GM12878 (cell line): Measurements from ENCODE around the gene CACNB3. TPM values are rescaled to one million over a fixed set of nuclear protein-coding genes. Genes with fewer than 3 reads are reported as not detected.

Experiments used
- ATAC-seq: fragments of 200-7000 bp; cut with Tn5 transposase; 3 replicates; pipeline ENCODE4 v1.9.1; 2020; ENCODE audit warnings: mild to moderate bottlenecking, moderate library complexity
- BruUV-seq: library from RNA; stranded (reverse); fragments of 400-500 nt; replicated peaks from 2 replicates; lab custom pipeline; 2021; lab: Mats Ljungman, UMichigan
- CTCF ChIA-PET: fragments of 300-600 bp; sonication (Branson Sonifier 250); formaldehyde crosslinking; extraction: SDS; loops from one replicate; lab custom pipeline; 2021; ENCODE audit warnings: inconsistent platforms; lab: Yijun Ruan, JAX
- POLR2A ChIA-PET: fragments of 350-600 bp; formaldehyde crosslinking; extraction: SDS; loops from one replicate; lab custom pipeline; 2021; ENCODE audit warnings: inconsistent platforms; lab: Charles Lee
- RAD21 ChIA-PET: fragments of 300-600 bp; sonication (Branson Sonifier 250); formaldehyde crosslinking; loops from one replicate; lab custom pipeline; 2023; ENCODE audit warnings: antibody characterized with exemption; ENCODE audit not compliant: unreplicated experiment; lab: Charles Lee
- SMC1A ChIA-PET: fragments of 300-600 bp; sonication (Branson Sonifier 250); formaldehyde crosslinking; loops from one replicate; lab custom pipeline; 2023; ENCODE audit not compliant: unreplicated experiment, uncharacterized antibody; lab: Charles Lee
- DNase-seq: peaks from one replicate; pipeline ENCODE4 v3.0.0-alpha.2; 2011; ENCODE audit warnings: low read depth, low spot score
- FAIRE-seq: peaks from 3 replicates; lab custom pipeline; 2011; peaks lifted over from hg19 to GRCh38; lab: Jason Lieb, UNC
- H2AFZ ChIP-seq: 2 replicates; pipeline ENCODE4 v1.6.0; 2011; ENCODE audit warnings: low read depth, low read length, control low read depth; ENCODE audit not compliant: control insufficient read depth
- H3K27ac ChIP-seq: 2 replicates; pipeline ENCODE4 v1.5.1; 2011; ENCODE audit warnings: control low read depth; ENCODE audit not compliant: control insufficient read depth, insufficient read depth
- H3K27me3 ChIP-seq, 2 experiments: replicated peaks in 1 of 2; 2 replicates each; pipeline versions ENCODE4 v1.6.0 to v1.6.1; 2011; ENCODE audit warnings: low read length in 1 of 2; ENCODE audit not compliant: control insufficient read depth in 2 of 2, insufficient read depth in 2 of 2
- H3K36me3 ChIP-seq, 2 experiments: 2 replicates each; pipeline ENCODE4 v1.5.1; 2011; ENCODE audit warnings: low read length in 1 of 2; ENCODE audit not compliant: control insufficient read depth in 2 of 2, insufficient read depth in 2 of 2
- H3K4me1 ChIP-seq: 2 replicates; pipeline ENCODE4 v1.6.1; 2011; ENCODE audit warnings: mild to moderate bottlenecking, low read length, moderate library complexity, mixed read lengths; ENCODE audit not compliant: control insufficient read depth, insufficient read depth
- H3K4me2 ChIP-seq: 2 replicates; pipeline ENCODE4 v1.6.0; 2011; ENCODE audit warnings: control low read depth; ENCODE audit not compliant: control insufficient read depth, insufficient read depth
- H3K4me3 ChIP-seq: fragments of 200-600 bp; sonication (generic); 2 replicates; pipeline ENCODE4 v1.5.1; 2016
- H3K79me2 ChIP-seq: 2 replicates; pipeline ENCODE4 v1.6.0; 2011; ENCODE audit warnings: low read length; ENCODE audit not compliant: control insufficient read depth, insufficient read depth
- H3K9ac ChIP-seq: 2 replicates; pipeline ENCODE4 v1.8.0; 2011; ENCODE audit warnings: low read length, control low read depth, mixed read lengths; ENCODE audit not compliant: control insufficient read depth, insufficient read depth
- H3K9me3 ChIP-seq: replicated peaks from 3 replicates; pipeline ENCODE4 v1.5.1; 2011; ENCODE audit warnings: mild to moderate bottlenecking, low read length; ENCODE audit not compliant: control insufficient read depth, insufficient read depth
- H4K20me1 ChIP-seq: 2 replicates; pipeline ENCODE4 v1.6.0; 2011; ENCODE audit not compliant: control insufficient read depth, insufficient read depth
- ATF7 ChIP-seq: fragments of 450-650 bp; IDR thresholded peaks from 2 replicates; pipeline ENCODE4 v1.6.1; 2016; ENCODE audit warnings: low read depth, mild to moderate bottlenecking
- CREB1 ChIP-seq: IDR thresholded peaks from 2 replicates; pipeline ENCODE4 v1.6.1; 2012; ENCODE audit warnings: low read depth, mild to moderate bottlenecking, inconsistent platforms
- EED ChIP-seq: sonication (generic); IDR thresholded peaks from 2 replicates; pipeline ENCODE4 v1.6.1; 2016; ENCODE audit warnings: antibody characterized with exemption, low read depth
- FOS ChIP-seq: IDR thresholded peaks from 3 replicates; pipeline ENCODE4 v1.6.1; 2011; ENCODE audit warnings: borderline replicate concordance; ENCODE audit not compliant: insufficient read length; ENCODE audit errors: extremely low read depth
- LARP7 ChIP-seq: fragments of 450-650 bp; IDR thresholded peaks from 2 replicates; pipeline ENCODE4 v1.6.1; 2017; ENCODE audit warnings: mild to moderate bottlenecking
- MEF2B ChIP-seq: fragments of 450-650 bp; IDR thresholded peaks from 2 replicates; pipeline ENCODE4 v1.6.1; 2018; ENCODE audit warnings: mild to moderate bottlenecking, moderate library complexity; ENCODE audit not compliant: partially characterized antibody, poor library complexity, severe bottlenecking
- PAX5 ChIP-seq: IDR thresholded peaks from 2 replicates; pipeline ENCODE4 v1.6.1; 2011; ENCODE audit warnings: low read depth, low read length, borderline replicate concordance
- RELA ChIP-seq: fragments of 450-650 bp; IDR thresholded peaks from 2 replicates; pipeline ENCODE4 v1.8.0; 2014; ENCODE audit warnings: borderline replicate concordance; ENCODE audit not compliant: partially characterized antibody
- SUPT20H ChIP-seq: IDR thresholded peaks from 2 replicates; pipeline ENCODE4 v1.6.1; 2011; ENCODE audit warnings: low read depth, mild to moderate bottlenecking, low read length, moderate library complexity, borderline replicate concordance; ENCODE audit not compliant: control insufficient read depth
- WGBS: methylation state at CpG from one replicate; pipeline ENCODE4 v1.1.6; 2016; ENCODE audit warnings: low lambda C conversion rate; ENCODE audit not compliant: insufficient replicate concordance, insufficient coverage; ENCODE audit errors: missing lambda C conversion rate; 5-methylcytosine and 5-hydroxymethylcytosine counted together
- in situ Hi-C: fragments of 300-500 bp; cut with MboI; formaldehyde crosslinking; loops from 9 replicates; pipeline ENCODE4 v1.14.3; 2018; ENCODE audit warnings: mixed read lengths
- intact Hi-C: fragments of 100-400 bp; cut with micrococcal nuclease; formaldehyde crosslinking; loops from one replicate; pipeline ENCODE4 v1.14.2; 2022; ENCODE audit not compliant: unreplicated experiment
- polyA plus RNA-seq, 11 experiments: library from polyadenylated mRNA; depleted of rRNA in 4 of 11; unstranded in 6 of 11; stranded (reverse) in 5 of 11; fragments of >200 nt; fragmentation: Nextera tagmentation in 4 of 11; fragmentation: Illumina TruSeq in 1 of 11; extraction: Ambion mirVana in 4 of 11; extraction: Trizol in 1 of 11; gene quantifications; 1 replicate in 1 of 11; 2 replicates in 10 of 11; pipeline versions ENCODE4 v1.2.1 to v1.2.3, GENCODE V29; 2011 to 2016; ENCODE audit warnings: inconsistent platforms in 2 of 11, missing spikeins in 2 of 11, low read depth in 1 of 11
- total RNA-seq, 4 experiments: library from RNA; depleted of rRNA in 3 of 4; stranded (reverse); fragments of >200 nt in 3 of 4; fragmentation: Illumina TruSeq in 1 of 4; extraction: Trizol in 1 of 4; gene quantifications; 2 replicates each; pipeline versions ENCODE4 v1.2.1 to v1.2.3, GENCODE V29; 2013 to 2021

The CACNB3 gene
- total and polyA plus RNA-seq, 10 of the 15 experiments (the other 5 are each of a cell fraction or from before 2014, with no cell fraction given): 0.78 to 5.0 (median 1.7) TPM

DNA sequence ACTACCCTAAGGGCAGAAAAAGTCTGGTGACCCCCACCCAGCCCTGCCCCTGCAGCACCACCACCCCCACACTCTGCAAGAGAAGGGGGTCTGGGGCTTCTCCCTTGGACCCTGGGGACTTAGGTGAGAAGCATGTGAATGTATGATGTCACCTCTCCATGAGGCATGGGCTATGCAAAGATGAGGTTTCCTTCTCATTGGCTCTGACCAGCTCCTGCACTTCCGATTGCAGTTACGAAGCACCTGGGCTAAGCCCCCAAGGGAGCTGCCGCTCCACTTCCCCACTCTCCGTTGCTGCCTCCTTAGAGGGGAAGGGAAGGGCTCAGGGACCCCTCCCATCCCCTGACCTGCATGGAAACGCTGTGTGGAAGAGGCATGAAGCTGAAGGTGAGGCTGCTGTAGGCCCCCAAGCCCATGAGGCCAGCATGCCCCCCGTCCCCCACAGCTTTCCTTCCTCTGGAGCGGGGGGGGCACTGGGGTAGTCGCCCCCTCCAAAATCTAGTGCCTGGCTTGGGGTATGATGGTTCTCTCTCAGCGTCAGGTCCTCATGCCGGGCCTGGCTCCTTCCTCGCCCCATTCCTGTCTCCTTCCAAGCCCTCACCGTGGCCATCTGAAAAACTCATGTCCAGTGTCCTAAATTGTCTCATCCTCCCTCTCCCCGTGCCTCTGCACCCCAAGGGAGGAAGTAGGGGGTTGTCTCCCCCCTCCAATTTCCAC lies 39.1 kb downstream of the CACNB3 start (continued):
- TF ChIP-seq ATF7: peak; percentile 94
- 0 out of 2 replicates have a peak, but pooled peaks have one; percentile 22 for TF ChIP-seq CREB1

GRCh38 chr12:48858043-48858442 lies 39.7 kb downstream of the CACNB3 start:
- ATAC-seq: no peak
- WGBS: 80% methylated on average over 8 of the region's 8 CpGs
- no peak for FAIRE-seq
- POLR2A ChIA-PET: interaction anchor here (0.6 to 3.6 kb wide), 6 partner anchors 8 to 94 kb away, joined by 3 to 28 read pairs (median 4); partner anchors contain the start of gene RND1
- Histone ChIP-seq H3K27ac (no peak overlapping the region), H3K9me3 (no peaks in the 10 kb centered on the region), H3K36me3 (peaks cover 0 to 3% of the 10 kb centered on the region in 2 experiments; a peak in 2 of 4 replicates), H3K4me2 (no peak overlapping the region), H3K9ac (no peak overlapping the region), H3K4me3 (no peak overlapping the region), H3K4me1 (peaks cover 3% of the 10 kb centered on the region; the same call in 1 of the 2 replicates), H3K79me2 (no peaks in the 10 kb centered on the region), H3K27me3 (no peaks in the 10 kb centered on the region), H4K20me1 (no peaks in the 10 kb centered on the region), H2AFZ (no peak overlapping the region)
- TF ChIP-seq MEF2B (no peak), EED (no peak), PAX5 (no peak), LARP7 (no peak), FOS (no peak), SUPT20H (no peak), RELA (no peak)
- SMC1A ChIA-PET: interaction anchor here (0.7 to 1.8 kb wide), 4 partner anchors 10 to 69 kb away, joined by 3 to 4 read pairs (median 4); no protein-coding TSS in a partner anchor
- in situ Hi-C loops: no loop called here
- no peak for DNase-seq
- no TSS peak for BruUV-seq
- intact Hi-C loops: no loop called here
- RAD21 ChIA-PET: interaction anchor here (1.0 to 7.2 kb wide), 2 partner anchors 31 to 43 kb away, joined by 4 to 167 read pairs; no protein-coding TSS in a partner anchor
- CTCF ChIA-PET: interaction anchor here (0.9 to 9.2 kb wide), 9 partner anchors 7 to 120 kb away, joined by 3 to 135 read pairs (median 9); partner anchors contain the start of genes RND1 and WNT1
